HPDE6-E6E7 (cell line): ENCODE measurements around the gene MYO18A.
"Not testable (repeated sequence)": the region's sequence is repeated elsewhere in the genome, so short reads cannot be mapped to it uniquely, and the experiment has no call there.

Experiments
- DNase-seq: peaks from one replicate; pipeline ENCODE4 v3.0.0; 2011; ENCODE audit warnings: missing footprints; ENCODE audit errors: extremely low spot score

MYO18A gene

GRCh38 chr17:29180034-29180787 lies at the start of gene MYO18A:
TSS of gene MYO18A (minus strand) at chr17:29180398. CDS start at chr17:29166940, 13,458 bp downstream.
- peak; percentile 74 for DNase-seq

GRCh38 chr17:29225396-29225795 lies 45.2 kb upstream of the MYO18A start:
- no peak for DNase-seq

- DNase-seq: not testable (repeated sequence)
These were observed 41.1 kb upstream of the MYO18A start for GRCh38 chr17:29221338-29221737.

GRCh38 chr17:29219378-29220047 lies 39.3 kb upstream of the MYO18A start:
- DNase-seq: peak; percentile 71

GRCh38 chr17:29216856-29217255 lies 36.7 kb upstream of the MYO18A start:
- no peak for DNase-seq

- DNase-seq: no peak
These were observed 36.0 kb upstream of the MYO18A start for GRCh38 chr17:29216181-29216580.

- DNase-seq: no peak
These were observed 35.5 kb upstream of the MYO18A start for GRCh38 chr17:29215717-29216116.

- no peak for DNase-seq
These were observed 35.0 kb upstream of the MYO18A start for GRCh38 chr17:29215174-29215573.

GRCh38 chr17:29214215-29215146 lies 34.3 kb upstream of the MYO18A start:
- no peak for DNase-seq

- DNase-seq: no peak
These were observed 32.5 kb upstream of the MYO18A start for GRCh38 chr17:29212681-29213121.

GRCh38 chr17:29212094-29212631 lies 32.0 kb upstream of the MYO18A start:
- no peak for DNase-seq

- DNase-seq: no peak
These were observed 30.7 kb upstream of the MYO18A start for GRCh38 chr17:29210879-29211278.

GRCh38 chr17:29209073-29209472 lies 28.9 kb upstream of the MYO18A start:
- no peak for DNase-seq

GRCh38 chr17:29207975-29208374 lies 27.8 kb upstream of the MYO18A start:
- DNase-seq: no peak

- no peak for DNase-seq
These were observed 24.8 kb upstream of the MYO18A start for GRCh38 chr17:29205047-29205446.

GRCh38 chr17:29204068-29204804 lies 24.0 kb upstream of the MYO18A start:
- DNase-seq: not testable (repeated sequence)

GRCh38 chr17:29197516-29198272 lies 17.5 kb upstream of the MYO18A start:
- DNase-seq: no peak

GRCh38 chr17:29196769-29197515 lies 16.7 kb upstream of the MYO18A start:
- no peak for DNase-seq

GRCh38 chr17:29195465-29196081 lies 15.4 kb upstream of the MYO18A start:
- DNase-seq: no peak
